AG08396 (cell line): ENCODE data around the gene CHN2.

ENCODE experiments used
- DNase-seq: peaks from one replicate; pipeline ENCODE4 v3.0.0; 2012; ENCODE audit warnings: low spot score, mixed read lengths

Gene CHN2

DNA sequence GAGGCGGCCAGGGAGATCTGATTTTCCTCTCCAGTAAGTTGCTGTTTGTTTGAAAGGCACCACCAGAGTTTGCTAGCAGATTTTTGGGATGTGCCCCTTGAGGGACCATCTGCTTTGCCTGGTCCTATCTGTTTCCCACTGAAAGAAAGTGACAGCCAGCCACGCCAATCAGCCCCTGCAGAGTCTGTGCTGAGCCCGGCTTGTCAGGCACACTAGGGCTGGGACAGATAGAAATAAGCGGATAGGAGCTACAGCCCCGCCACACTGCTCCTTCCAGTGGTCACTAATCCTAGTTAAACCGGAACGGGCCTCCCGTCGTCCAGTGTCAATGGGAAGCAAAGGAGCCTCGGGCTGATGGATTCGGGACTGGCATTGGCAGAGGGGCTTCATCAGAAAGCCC, 207.2 kb downstream of the CHN2 start:
- DNase-seq = no peak

DNA sequence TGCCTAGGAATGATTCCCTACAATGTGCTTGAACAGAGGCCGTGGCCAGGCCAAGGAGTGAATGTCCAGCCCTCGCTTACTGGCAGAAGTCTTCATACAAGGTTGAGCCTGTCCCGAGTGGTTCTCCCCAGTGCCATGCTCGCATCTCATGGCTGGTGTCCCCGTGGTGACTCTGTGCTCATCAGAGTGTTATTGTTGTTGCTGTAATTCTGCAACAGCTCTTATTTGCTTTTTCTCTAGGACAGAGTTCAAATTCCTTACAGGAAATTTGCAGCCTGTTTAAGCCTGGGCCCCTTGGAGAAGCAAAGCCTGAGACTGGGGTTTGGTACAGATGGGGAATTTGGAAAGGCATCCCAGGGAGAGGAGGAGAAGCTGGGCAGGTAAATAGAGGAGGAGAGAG, 211.3 kb downstream of the CHN2 start:
- DNase-seq = no peak

DNA sequence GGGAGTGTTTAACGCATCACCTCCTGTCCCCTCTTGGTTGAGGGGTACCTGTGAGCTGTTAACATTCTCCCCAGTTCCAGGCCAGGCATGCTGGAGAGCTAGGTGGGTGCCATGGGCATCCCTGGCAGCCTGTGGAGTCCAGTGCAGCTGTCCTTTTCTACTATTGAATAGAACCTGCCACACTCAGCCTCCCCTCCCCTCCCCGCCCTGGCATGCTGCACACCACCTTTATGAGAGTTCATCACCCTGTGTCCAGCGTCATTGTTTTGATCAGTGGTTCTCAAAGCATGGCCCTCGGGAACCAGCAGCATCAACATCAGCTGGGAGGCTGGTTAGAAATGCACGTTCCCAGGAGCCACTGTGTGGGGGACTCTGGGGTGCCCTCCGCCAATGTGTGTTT, 211.8 kb downstream of the CHN2 start:
- DNase-seq = no peak

DNA sequence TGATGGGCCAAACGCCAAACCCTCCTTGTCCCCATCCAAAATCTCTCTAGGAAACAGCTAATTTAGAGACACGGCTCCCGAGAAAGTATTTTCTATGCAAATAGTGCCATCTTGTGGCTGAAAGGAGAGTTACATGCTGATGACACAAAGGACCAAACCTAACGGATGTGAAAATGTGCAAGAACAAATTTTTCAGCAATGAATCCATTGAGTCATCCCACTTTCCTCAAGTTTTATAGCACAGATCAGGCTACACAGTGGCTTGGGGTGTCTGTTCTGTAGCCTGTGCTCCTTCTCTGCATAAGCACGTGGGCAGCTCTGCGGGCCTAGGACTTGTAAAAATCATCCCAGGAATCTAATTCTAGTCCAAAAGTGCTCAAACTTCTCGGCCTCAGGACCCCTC, 214.3 kb downstream of the CHN2 start:
- DNase-seq = peak; percentile 71

DNA sequence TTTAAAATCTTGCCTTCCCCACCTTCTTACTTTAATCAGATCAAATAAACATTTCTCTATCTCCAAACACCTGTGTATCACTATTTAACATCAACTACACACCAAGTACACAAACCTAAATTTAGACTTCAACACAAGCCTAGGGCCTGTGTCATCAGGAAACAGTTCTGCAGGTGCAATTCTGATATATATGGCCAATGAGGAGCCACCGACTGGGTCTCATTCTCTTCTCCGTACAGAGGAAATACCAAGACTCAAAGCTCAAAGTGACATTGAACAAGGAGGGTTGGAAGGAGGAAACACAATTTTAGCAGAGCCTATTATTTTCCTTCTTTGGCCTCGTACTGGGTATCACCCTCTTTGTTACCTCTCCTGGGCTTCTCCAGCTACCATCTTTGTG, 216.4 kb downstream of the CHN2 start:
- no peak for DNase-seq

DNA sequence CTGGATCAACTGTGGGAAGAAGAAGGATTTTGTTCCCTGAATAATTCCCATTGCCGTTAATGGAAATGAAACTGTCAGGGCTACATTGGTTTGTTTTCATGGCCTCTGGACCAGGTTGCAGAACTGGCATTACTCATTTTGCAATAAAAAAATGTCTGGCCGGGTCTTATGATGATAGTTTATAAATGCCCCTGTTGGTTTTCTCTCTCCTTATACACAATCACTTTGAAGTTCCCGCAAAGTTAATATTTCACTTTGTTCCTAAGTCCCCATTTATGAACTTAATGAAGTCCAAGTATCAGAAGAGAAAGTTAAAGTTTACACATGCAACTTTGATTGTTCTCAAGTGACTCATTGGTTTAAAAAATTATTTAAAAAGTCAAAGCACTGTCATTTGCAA, 218.3 kb downstream of the CHN2 start:
- no peak for DNase-seq

DNA sequence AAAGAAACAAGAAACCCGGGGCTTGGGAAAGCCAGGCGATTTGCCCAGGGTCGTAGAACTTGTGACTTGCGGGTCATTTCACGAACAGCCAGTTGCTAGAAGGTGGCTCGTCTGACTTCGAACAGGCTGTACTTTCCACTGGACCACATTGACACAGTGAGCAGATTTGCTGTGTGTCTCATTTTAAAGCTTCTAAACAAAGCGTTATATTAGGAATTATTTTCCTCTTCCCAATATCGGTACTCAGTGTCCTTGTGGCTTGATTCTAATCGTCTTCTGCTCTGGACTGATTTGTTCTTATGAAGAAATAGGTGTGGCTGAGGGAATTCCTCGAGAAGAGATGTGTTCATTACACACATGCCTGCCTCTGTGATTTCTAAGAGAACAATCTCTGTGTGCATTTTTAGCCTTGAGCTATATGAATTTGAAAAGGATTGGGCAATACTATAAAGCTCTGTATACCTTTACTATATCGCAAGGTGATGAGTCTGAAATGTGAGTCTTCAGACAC, 219.1 kb downstream of the CHN2 start:
- no peak for DNase-seq

DNA sequence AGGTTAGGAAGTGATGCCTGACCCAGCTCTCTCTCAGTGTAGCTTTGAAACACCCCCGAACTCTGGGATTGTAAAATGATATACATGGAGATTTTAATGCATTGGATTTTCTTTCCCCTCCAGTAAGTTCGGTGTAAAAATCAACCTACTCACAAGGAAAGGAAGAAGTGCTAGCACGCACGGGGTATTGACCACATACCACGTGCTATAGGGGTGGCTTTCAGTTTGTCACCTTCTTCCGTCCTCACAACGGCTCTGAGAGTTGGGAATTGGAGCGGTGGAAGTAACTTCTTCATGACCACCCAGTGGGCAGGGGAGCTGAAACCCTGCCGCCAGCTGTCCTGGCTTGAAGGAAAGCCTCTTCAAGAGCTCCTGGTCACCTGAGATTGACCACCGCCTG, 219.6 kb downstream of the CHN2 start:
- DNase-seq = no peak

DNA sequence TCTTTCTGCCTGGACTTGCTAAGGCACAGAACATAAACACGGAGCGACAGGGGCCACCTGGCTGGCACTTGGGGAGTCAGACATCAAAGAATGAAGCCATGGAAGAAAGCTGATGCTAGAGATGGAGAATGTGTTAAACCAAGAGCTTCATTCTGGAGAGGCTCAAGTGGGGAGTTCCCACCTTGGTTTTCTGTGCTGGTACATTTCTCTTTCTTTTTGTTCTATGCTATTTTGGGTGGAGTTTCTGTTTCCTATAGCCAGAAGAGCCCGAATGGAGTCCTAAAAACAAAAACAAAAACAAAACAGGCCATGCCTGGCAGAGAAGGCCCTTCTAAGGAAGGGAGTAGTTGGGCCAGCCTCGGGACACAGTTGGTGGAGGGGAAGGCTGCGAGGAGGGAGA, 220.6 kb downstream of the CHN2 start:
- no peak for DNase-seq

DNA sequence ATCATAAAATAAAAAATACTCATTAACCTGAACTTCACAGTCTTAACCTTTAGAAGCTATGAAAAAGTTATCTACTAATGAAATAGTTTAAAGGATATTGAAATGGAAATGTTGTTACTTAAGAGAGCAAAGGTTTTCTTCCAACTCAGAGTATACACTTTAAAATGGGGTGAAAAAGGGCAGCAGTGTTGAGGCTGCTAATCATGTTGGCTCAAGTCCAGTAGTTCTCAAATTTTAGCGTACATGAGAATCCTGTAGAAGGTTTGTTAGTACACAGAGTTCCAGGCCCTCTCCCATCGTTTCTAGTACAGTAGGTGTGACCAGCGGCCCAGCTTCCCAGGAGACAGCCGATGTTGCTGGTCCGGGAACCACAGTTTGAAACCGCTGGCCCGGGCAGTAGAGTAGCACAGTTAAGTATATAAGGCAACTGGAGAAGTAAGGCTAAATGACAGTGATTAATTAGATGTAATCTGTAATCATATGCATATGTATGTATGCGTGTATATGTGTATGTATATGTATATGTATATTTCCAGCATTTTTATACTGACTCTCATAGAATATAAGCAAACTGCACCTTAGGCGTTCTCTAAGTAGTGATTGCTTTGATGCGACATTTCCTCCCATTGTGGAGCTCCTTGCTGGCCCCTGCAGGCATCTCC, 221.8 kb downstream of the CHN2 start:
- DNase-seq = no peak

DNA sequence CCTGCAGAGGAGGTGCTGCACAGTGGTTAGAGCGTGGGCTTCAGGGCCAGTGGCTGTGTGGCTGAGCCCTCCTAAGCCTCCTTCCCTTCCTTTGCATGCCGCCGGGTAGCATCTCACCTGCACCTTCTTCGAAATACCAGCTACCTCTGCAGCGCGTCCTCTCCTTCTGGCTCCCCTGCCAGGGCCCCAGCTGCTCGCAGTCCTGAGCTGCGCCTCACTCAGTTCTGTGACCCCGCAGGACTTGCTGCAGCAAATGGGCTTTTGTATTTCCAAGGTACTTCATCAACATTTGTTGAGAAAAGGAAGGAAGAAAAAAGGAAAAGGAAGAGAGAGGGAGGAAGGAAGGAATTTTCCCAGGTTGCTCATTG, 222.3 kb downstream of the CHN2 start:
- no peak for DNase-seq

DNA sequence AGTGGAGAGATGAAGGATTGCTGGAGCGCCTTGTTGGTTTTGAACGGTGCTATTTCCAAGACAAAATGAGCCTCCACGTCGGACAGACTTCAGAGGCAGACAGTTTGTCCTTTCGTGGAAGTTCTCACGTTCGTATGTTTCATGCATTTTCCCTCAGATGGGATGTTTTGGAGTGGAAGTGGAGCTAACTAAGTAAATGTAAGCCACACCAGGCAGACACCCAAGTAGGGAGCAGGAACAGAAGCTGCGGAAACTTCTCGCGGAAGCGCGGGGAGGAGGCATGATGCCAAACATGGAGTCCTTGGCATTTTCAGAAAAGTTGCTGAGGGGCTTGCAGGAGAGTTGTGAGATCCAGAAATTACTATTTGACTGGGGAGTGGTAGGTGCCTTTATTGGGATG, 223.5 kb downstream of the CHN2 start:
- DNase-seq = no peak

DNA sequence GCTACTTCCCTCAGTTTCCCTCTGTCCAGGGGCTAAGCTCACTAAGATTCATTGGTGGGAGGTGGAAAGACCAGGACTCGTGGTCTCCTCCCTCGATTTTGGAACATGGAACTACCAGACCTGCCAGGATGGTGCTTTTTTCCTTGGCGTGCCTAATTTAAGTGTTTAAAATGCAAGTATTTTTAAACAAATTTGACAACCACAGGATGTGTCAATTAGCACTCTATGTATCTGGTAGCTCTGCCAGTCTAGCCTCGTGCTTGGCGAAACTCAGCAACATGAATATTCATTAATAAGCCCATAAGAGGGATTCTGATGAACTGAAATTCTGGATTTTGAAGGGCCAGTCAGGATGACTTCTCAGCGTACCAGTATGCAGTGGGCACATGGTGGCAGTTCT, 224.1 kb downstream of the CHN2 start:
- DNase-seq = no peak

DNA sequence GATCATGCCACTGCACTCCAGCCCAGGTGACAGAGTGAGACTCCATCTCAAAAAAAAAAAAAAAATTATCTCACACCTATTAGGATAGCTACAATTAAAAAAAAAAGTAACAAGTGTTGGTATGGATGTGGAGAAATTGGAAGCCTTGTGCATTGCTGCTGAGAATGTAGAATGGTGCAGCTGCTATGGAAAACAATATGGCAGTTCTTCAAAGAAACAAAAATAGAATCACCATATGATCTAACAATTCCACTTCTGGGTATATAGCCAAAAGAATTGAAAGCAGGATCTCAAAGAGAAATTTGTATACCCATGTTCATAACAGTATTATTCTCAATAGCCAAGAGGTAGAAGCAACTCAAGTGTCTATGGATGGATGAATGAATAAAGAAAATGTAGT, 225.4 kb downstream of the CHN2 start:
- DNase-seq = no peak

DNA sequence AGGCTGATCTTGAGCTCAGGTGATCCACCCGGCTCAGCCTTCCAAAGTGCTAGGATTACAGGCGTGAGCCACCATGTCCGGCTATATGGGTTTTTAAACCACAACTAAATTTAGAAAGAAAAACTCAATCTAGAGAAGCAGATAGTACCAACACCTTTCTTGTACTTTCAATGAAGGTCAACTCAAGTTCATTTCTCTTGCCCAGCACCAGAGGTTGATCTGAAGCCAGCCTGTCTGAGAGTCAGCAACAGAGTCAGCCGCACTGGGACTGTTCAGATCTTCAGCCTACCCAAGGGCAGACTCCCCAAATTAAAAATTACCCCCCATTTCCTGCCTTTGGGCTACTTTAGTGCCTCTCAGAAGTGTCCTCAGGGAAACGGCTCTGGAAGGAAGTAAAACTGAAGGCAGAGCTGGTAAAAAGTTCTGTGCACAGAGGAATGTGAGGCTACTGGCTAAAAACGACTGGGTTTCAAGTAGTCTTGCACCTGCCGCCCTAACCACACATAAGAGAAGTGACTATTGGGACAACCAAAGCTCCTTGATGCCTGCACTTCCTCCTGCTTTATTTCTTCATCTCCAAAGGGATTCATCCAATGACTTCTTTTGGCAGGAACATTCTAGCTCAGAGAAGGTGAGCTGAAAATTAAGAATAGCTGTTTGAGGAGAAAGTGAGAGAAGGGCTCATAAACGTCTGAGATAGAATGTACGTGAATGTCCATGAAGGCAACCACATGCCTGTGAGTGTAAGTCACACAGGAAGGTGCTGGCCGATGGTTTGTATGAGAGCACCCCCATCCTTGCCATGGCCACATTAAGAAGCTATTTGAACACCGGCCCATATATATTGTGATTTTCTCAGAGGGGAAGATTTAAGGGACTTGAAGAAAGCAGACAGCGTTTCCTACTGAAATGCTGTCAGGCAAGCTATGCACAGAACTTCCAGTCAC, 226.7 kb downstream of the CHN2 start:
- DNase-seq = no peak

DNA sequence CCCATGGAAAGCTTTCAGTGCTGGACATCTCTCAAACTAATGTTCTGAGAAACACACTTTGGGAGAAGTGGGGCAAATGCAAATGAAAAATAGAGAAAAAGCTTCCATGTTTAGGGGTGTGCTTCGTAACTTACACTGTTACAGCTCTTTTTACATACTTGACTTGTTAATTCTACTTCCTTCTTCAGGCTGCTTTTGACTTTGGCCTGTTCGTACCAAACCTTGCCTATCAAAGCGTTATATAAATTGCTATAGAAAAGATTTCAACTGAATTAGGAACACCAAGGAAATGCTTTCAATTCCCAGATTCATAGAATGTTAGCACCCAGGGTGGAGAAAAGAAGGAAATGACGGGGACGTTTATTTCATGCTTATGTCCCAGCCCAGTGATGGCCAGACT, 228.3 kb downstream of the CHN2 start:
- no peak for DNase-seq

DNA sequence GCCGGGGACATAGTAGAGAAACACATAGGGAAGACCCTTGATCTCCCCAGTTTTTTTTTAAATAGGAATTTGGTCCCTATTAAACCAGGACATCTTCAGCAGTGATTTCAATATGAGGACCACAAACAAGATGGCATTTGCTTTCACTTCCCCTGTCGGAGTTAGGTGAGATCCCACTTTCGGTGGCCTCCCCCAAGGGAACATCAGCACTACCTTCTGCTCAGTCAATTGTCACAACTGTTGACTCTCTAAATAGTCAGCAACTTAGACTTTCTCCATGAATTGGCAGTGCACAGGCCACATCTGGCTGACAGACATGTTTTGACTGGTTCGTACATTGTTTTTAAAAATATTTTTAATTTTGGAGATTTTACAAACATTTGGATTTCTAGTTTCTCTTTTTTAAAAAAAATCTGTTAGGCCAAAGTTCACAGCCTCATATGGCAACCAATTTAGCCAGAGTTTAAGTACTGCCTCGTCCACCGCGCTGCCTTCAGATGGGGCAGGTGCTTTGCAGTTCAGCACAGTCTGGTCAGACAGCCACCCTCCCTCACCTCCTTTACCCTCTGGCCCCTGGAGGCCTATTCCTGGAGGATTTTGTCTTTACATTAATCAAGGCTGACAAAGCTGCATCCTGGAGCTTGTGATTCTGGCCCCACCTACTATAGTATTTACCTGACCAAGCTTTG, 229.9 kb downstream of the CHN2 start:
- no peak for DNase-seq

DNA sequence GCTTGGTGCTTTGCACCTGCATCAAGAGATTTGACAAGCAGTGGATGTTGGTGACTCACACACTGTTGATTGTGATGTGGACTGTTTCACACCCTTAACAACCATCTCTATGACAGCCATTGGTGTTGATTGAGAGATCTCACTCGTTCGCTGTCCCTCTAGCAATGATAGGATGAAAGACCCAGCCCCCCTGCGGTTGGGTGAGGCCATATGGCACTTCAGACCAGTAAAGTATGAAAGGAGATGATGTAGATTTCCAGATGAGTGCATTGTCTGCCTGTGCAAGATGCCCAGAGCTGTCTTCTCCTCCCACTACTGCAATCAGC, 230.4 kb downstream of the CHN2 start:
- DNase-seq = no peak

DNA sequence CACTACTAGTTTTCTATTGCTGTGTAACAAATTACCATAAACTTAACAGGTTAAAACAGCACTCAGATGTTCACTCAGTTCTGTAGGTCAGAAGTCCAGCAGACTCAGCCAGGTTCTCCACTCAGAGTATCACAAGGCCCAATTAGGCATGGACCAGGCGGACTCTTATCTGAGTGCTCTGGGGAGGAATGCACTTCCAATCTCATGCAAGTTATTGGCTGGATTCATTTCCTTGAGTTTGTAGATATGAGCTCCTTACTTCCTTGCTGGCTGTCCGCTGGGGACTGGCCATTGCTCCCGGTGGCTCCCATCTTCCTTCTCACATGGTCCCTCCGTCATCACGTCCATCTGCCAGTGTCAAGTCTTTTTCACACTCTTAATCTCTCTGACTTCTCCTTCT, 232.0 kb downstream of the CHN2 start:
- no peak for DNase-seq

DNA sequence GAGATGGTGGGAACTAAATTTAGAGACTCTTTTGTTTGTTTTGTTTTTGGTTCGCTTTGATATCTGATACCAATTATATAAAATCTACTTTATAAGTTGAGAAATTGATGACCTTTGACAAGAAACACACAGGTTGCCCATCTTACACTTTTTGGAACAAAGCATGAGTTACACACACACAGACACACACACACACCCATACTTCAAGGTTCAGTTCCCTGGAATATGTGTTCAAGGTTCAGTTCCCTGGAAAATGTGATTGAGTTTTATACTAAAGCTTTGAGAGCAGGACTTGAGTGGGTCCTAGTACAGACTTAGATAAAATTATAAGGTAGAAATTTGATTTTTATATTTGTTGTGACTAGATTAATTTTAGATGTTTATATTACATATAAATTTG, 234.8 kb downstream of the CHN2 start:
- DNase-seq = no peak

DNA sequence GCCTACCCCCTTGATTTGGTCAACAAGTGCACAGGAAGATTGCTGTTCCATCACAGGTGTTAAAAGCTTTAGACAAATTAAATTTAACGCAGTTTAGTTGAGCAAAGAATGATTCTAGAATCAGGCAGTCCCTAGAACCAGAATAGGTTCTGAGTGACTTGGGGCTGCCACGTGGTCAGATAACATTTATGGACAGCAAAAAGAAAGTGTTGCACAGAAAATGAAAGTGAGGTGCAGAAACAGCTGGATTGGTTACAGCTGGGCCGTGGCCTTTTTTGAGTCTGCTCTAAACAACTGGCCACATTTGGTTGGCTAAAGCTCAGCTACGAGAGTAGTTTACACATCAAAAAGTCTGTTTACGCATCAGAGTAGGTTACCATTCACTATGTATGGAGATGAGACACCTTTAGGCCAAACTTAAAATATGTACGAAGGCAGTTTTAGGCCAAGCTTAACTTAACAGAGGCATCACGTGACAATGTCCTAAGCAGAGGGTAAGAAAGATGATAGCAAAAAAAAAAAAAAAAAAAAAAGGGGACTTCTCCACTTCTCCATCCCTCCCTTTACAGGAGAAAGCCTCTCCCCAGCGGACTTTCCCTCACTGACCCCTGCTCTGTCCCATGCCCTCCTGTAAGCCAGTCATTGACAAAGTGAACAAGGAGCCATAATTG, 235.8 kb downstream of the CHN2 start:
- no peak for DNase-seq

DNA sequence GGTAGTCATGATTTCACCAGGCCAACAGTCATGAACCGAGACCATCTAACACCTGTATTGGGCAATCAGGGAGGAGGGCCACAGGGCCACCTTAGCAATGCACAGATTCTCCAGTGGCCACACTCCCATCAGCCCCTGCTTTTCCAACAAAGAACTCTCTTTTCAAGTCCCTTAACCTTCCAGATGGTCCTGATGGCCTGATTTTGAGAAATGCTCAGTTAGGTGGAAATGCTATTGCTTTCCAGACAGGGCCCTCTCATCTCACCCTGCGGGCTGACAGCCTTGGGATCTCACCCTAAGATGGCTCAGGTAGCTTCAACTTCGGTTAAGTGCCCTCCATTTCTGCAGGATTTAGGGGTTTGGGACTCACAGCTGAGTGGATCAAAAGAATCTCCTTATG, 237.1 kb downstream of the CHN2 start:
- DNase-seq = no peak

DNA sequence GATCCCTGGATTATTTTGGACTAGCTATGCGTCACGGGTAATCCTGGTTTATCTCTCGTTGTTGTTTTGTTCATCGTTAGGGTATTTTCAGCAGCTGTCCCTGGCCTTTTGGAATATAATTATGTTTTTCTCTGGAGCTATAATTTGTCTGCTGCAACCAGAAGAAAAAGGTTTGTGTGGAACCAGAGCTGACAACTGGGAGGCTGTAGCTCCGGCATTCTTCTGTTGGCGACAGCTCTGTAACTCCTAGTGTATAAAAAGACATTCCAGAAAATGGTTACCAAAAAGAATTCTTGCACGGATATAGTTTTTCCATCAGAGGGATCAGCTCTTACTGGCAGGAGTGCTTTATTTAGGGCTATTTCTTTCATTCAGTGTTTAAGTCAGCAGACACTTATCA, 238.1 kb downstream of the CHN2 start:
- no peak for DNase-seq
